K562 (cell line): ENCODE measurements around the gene N4BP2. TPM values are rescaled to one million over a fixed set of nuclear protein-coding genes. Genes with fewer than 3 reads are reported as not detected.

ENCODE experiments used
- ATF1 ChIP-seq, 2 experiments: fragments of 450-650 bp in 1 of 2; IDR thresholded peaks; 2 replicates each; pipeline ENCODE4 v1.6.1; 2016; ENCODE audit warnings: missing compliant biosample characterization in 1 of 2, missing genetic modification characterization in 1 of 2
- CC2D1A ChIP-seq: fragments of 450-650 bp; IDR thresholded peaks from 2 replicates; pipeline ENCODE4 v1.6.1; 2017; ENCODE audit warnings: mild to moderate bottlenecking
- E2F4 ChIP-seq: sonication (generic); formaldehyde crosslinking; IDR thresholded peaks from 2 replicates; pipeline ENCODE4 v1.8.0; 2022; ENCODE audit warnings: mild to moderate bottlenecking, low read depth, missing genetic modification reagents
- FOXA3 ChIP-seq, 2 experiments: fragments of 450-650 bp in 1 of 2; sonication (generic) in 1 of 2; formaldehyde crosslinking; IDR thresholded peaks in 1 of 2; conservative IDR thresholded peaks in 1 of 2; 2 replicates each; pipeline versions ENCODE4 v1.4.0 to v1.8.0; 2020 to 2022; ENCODE audit warnings: mild to moderate bottlenecking in 2 of 2, missing genetic modification reagents in 1 of 2
- PHTF2 ChIP-seq: fragments of 250-450 bp; sonication (Bioruptor Pico); IDR thresholded peaks from 2 replicates; pipeline ENCODE4 v1.5.0; 2021; ENCODE audit warnings: mild to moderate bottlenecking
- SRSF3 ChIP-seq: fragments of 200-400 bp; formaldehyde crosslinking; IDR thresholded peaks from 2 replicates; pipeline ENCODE4 v1.6.1; 2016; ENCODE audit warnings: mild to moderate bottlenecking, low read length, moderate library complexity; ENCODE audit not compliant: insufficient read depth
- USF1 ChIP-seq: sonication (generic); formaldehyde crosslinking; IDR thresholded peaks from 2 replicates; pipeline ENCODE4 v1.9.0; 2022; ENCODE audit warnings: mild to moderate bottlenecking, missing genetic modification reagents
- ZBTB8A ChIP-seq: fragments of 450-650 bp; IDR thresholded peaks from 2 replicates; pipeline ENCODE4 v1.6.1; 2018; ENCODE audit warnings: mild to moderate bottlenecking, moderate library complexity; ENCODE audit not compliant: partially characterized antibody
- ZHX1 ChIP-seq: fragments of 150-350 bp; conservative IDR thresholded peaks from 2 replicates; pipeline ENCODE4 v1.6.1; 2014; ENCODE audit warnings: low read length
- ZKSCAN3 ChIP-seq: fragments of 250-450 bp; sonication (Bioruptor Pico); IDR thresholded peaks from 2 replicates; pipeline ENCODE4 v1.4.0; 2020
- ZNF12 ChIP-seq: sonication (generic); formaldehyde crosslinking; IDR thresholded peaks from 2 replicates; pipeline ENCODE4 v1.4.0; 2020; ENCODE audit warnings: mild to moderate bottlenecking, missing genetic modification reagents
- ZNF23 ChIP-seq: fragments of 250-450 bp; sonication (Bioruptor Pico); IDR thresholded peaks from 2 replicates; pipeline ENCODE4 v1.4.0; 2020; ENCODE audit warnings: mild to moderate bottlenecking
- polyA plus RNA-seq, 8 experiments: library from polyadenylated mRNA; depleted of rRNA in 4 of 8; stranded (reverse) in 5 of 8; unstranded in 3 of 8; fragments of >200 nt; fragmentation: Nextera tagmentation in 2 of 8; fragmentation: Illumina TruSeq in 1 of 8; extraction: Ambion mirVana in 2 of 8; extraction: Trizol in 1 of 8; gene quantifications; 2 replicates each; pipeline versions ENCODE4 v1.2.1 to v1.2.3, GENCODE V29; 2011 to 2014; ENCODE audit warnings: inconsistent platforms in 1 of 8, missing spikeins in 1 of 8
- total RNA-seq, 7 experiments: library from RNA; depleted of rRNA in 6 of 7; stranded (reverse); fragments of >200 nt in 6 of 7; fragmentation: Illumina TruSeq in 2 of 7; extraction: Trizol in 2 of 7; gene quantifications; 2 replicates each; pipeline versions ENCODE4 v1.2.1 to v1.2.3, GENCODE V29; 2011 to 2021; ENCODE audit warnings: low replicate concordance in 1 of 7

Gene N4BP2
- total and polyA plus RNA-seq, 9 of the 15 experiments (the other 6 are each of a cell fraction or from before 2014, with no cell fraction given): 2.7 to 12.6 (median 7.6) TPM

GRCh38 chr4:40199999-40200874, 143.6 kb downstream of the N4BP2 start (continued):
- TF ChIP-seq FOXA3 (CRISPR knock-in tag; conservative IDR thresholded peaks at IDR 0.05 in 1 of 2, IDR thresholded peaks at IDR 0.05 in 1 of 2) (0 out of 4 replicates have a peak, but pooled peaks of 1 of the 2 experiments have one; percentile 9), ZBTB8A (no peak), USF1 (CRISPR knock-in tag) (no peak), ZKSCAN3 (CRISPR knock-in tag) (no peak), CC2D1A (no peak), E2F4 (CRISPR knock-in tag) (no peak), ATF1 (CRISPR knock-in tag; IDR thresholded peaks at IDR 0.05) (no peak), ATF1 (tag; IDR thresholded peaks at IDR 0.05) (0 out of 2 replicates have a peak, but pooled peaks have one; percentile 19), ZNF12 (no peak), SRSF3 (no peak), ZNF23 (CRISPR knock-in tag) (no peak), ZHX1 (no peak), PHTF2 (CRISPR knock-in tag) (no peak)
